A673 (cell line): ENCODE results near the gene TOB2. TPM values are rescaled to one million over a fixed set of nuclear protein-coding genes. Genes with fewer than 3 reads are reported as not detected.
"Not testable (repeated sequence)": the region's sequence is repeated elsewhere in the genome, so short reads cannot be mapped to it uniquely, and the experiment has no call there.

ENCODE experiments used
- BruUV-seq: library from RNA; stranded (reverse); fragments of 400-500 nt; replicated peaks from 2 replicates; lab custom pipeline; 2021; lab: Mats Ljungman, UMichigan
- CTCF ChIA-PET: fragments of 300-600 bp; sonication (Branson Sonifier 250); formaldehyde crosslinking; loops from one replicate; lab custom pipeline; 2022; ENCODE audit warnings: antibody characterized with exemption; lab: Charles Lee
- POLR2A ChIA-PET: fragments of 300-600 bp; sonication (Branson Sonifier 250); formaldehyde crosslinking; loops from one replicate; lab custom pipeline; 2022; ENCODE audit warnings: antibody characterized with exemption; ENCODE audit not compliant: low non-redundant PET; lab: Charles Lee
- DNase-seq: peaks from one replicate; pipeline ENCODE4 v3.0.0-alpha.2; 2015; ENCODE audit warnings: low spot score
- H3K27ac ChIP-seq: fragments of 200-600 bp; sonication (generic); 2 replicates; pipeline ENCODE4 v1.5.1; 2016; ENCODE audit warnings: mixed run types, low read depth, mild to moderate bottlenecking, mixed read lengths, antibody characterized with exemption, low read length; ENCODE audit not compliant: poor library complexity, severe bottlenecking
- H3K27me3 ChIP-seq: fragments of 200-600 bp; sonication (generic); replicated peaks from 2 replicates; pipeline ENCODE4 v1.6.1; 2017; ENCODE audit warnings: mixed run types, low read depth, mild to moderate bottlenecking, mixed read lengths, antibody characterized with exemption, low read length; ENCODE audit not compliant: insufficient read depth, poor library complexity
- H3K36me3 ChIP-seq: fragments of 200-600 bp; sonication (generic); 2 replicates; pipeline ENCODE4 v1.6.1; 2016; ENCODE audit warnings: mixed run types, mild to moderate bottlenecking, mixed read lengths, antibody characterized with exemption, low read length; ENCODE audit not compliant: insufficient read depth, poor library complexity, severe bottlenecking
- H3K4me1 ChIP-seq: fragments of 200-600 bp; sonication (generic); 2 replicates; pipeline ENCODE4 v1.6.1; 2017; ENCODE audit warnings: mixed run types, mild to moderate bottlenecking, mixed read lengths, antibody characterized with exemption, low read length; ENCODE audit not compliant: insufficient read depth, poor library complexity, severe bottlenecking
- H3K4me3 ChIP-seq: fragments of 200-600 bp; sonication (generic); 2 replicates; pipeline ENCODE4 v1.5.1; 2016; ENCODE audit warnings: low read depth, mixed run types, mild to moderate bottlenecking, mixed read lengths, low read length; ENCODE audit not compliant: poor library complexity, severe bottlenecking
- H3K9me3 ChIP-seq: fragments of 200-600 bp; sonication (generic); 2 replicates; pipeline ENCODE4 v1.6.1; 2016; ENCODE audit warnings: mixed run types, low read depth, mild to moderate bottlenecking, mixed read lengths, antibody characterized with exemption, low read length; ENCODE audit not compliant: poor library complexity, severe bottlenecking
- CTCF ChIP-seq: fragments of 300-800, 200-600 bp; sonication (generic); conservative IDR thresholded peaks from 2 replicates; pipeline ENCODE4 v1.5.1; 2017; ENCODE audit warnings: low read depth, mild to moderate bottlenecking, antibody characterized with exemption, low read length, moderate library complexity, mixed read lengths
- EZH2 ChIP-seq: fragments of 200-600 bp; sonication (generic); IDR thresholded peaks from 2 replicates; pipeline ENCODE4 v1.6.1; 2017; ENCODE audit warnings: borderline replicate concordance, low read depth, mild to moderate bottlenecking, mixed read lengths, antibody characterized with exemption, low read length; ENCODE audit not compliant: poor library complexity, severe bottlenecking
- intact Hi-C: fragments of 100-400 bp; cut with micrococcal nuclease; formaldehyde crosslinking; loops from one replicate; pipeline ENCODE4 v1.10.0; 2022; ENCODE audit not compliant: unreplicated experiment
- total RNA-seq: library from RNA; stranded (reverse); gene quantifications from 2 replicates; pipeline ENCODE4 v1.2.3, GENCODE V29; 2021

The TOB2 gene
- total RNA-seq, 1 experiment from 2014 or later, result 53.8 TPM

GRCh38 chr22:41468381-41469217 lies 22.0 kb upstream of the TOB2 start, which contains the start of the genes ACO2 and PHF5A:
TSS of gene ACO2 (plus strand) at chr22:41469117. CDS start at chr22:41469147, 30 bp downstream.
TSS of gene PHF5A (minus strand) at chr22:41468692. CDS start at chr22:41468653, 39 bp downstream.
- peaks cover 22% of the 10 kb centered on the region for H3K4me1 ChIP-seq
- peak; percentile 98 for DNase-seq
- ChIA-PET CTCF (interaction anchor here (1.0 to 1.1 kb wide), 2 partner anchors 65 to 546 kb away, joined by 3 to 6 read pairs; no protein-coding TSS in a partner anchor), POLR2A (interaction anchor here (0.6 to 1.4 kb wide), 4 partner anchors 12 to 66 kb away, joined by 3 to 10 read pairs (median 4); no protein-coding TSS in a partner anchor)
- peak within 1 kb of the TSS; percentile 92 for H3K4me3 ChIP-seq
- intact Hi-C loops, result no loop called here
- peaks cover 42% of the 10 kb centered on the region for H3K36me3 ChIP-seq
- BruUV-seq, result no TSS peak
- TF ChIP-seq EZH2 (no peak), CTCF (no peak)
- H3K9me3 ChIP-seq, result no peaks in the 10 kb centered on the region
- H3K27ac ChIP-seq, result peak within 1 kb of the TSS; percentile 98
- H3K27me3 ChIP-seq, result no peaks in the 10 kb centered on the region

GRCh38 chr22:41461901-41462300 lies 15.3 kb upstream of the TOB2 start:
- TF ChIP-seq EZH2, result no peak
- no peak for TF ChIP-seq CTCF
- ChIA-PET POLR2A (interaction anchor here (0.7 kb wide), 1 partner anchor 13 kb away, joined by 6 read pairs; no protein-coding TSS in a partner anchor), CTCF (no interaction called here)
- intact Hi-C loops, result no loop called here
- no TSS peak for BruUV-seq
- no peak for DNase-seq
- Histone ChIP-seq H3K27me3 (no peaks in the 10 kb centered on the region), H3K4me1 (peaks cover 1% of the 10 kb centered on the region), H3K36me3 (peaks cover 66% of the 10 kb centered on the region), H3K9me3 (no peaks in the 10 kb centered on the region), H3K4me3 (no peak overlapping the region), H3K27ac (no peak overlapping the region)

GRCh38 chr22:41460071-41460470 lies 13.5 kb upstream of the TOB2 start:
- POLR2A ChIA-PET, H3K27ac ChIP-seq, H3K4me3 ChIP-seq, H3K27me3 ChIP-seq, H3K4me1 ChIP-seq, DNase-seq, H3K9me3 ChIP-seq, BruUV-seq, intact Hi-C loops, CTCF ChIA-PET: not testable (repeated sequence)
- peaks cover 49% of the 10 kb centered on the region for H3K36me3 ChIP-seq
